ENCODE results near the gene CIBAR2.

Gene CIBAR2

DNA sequence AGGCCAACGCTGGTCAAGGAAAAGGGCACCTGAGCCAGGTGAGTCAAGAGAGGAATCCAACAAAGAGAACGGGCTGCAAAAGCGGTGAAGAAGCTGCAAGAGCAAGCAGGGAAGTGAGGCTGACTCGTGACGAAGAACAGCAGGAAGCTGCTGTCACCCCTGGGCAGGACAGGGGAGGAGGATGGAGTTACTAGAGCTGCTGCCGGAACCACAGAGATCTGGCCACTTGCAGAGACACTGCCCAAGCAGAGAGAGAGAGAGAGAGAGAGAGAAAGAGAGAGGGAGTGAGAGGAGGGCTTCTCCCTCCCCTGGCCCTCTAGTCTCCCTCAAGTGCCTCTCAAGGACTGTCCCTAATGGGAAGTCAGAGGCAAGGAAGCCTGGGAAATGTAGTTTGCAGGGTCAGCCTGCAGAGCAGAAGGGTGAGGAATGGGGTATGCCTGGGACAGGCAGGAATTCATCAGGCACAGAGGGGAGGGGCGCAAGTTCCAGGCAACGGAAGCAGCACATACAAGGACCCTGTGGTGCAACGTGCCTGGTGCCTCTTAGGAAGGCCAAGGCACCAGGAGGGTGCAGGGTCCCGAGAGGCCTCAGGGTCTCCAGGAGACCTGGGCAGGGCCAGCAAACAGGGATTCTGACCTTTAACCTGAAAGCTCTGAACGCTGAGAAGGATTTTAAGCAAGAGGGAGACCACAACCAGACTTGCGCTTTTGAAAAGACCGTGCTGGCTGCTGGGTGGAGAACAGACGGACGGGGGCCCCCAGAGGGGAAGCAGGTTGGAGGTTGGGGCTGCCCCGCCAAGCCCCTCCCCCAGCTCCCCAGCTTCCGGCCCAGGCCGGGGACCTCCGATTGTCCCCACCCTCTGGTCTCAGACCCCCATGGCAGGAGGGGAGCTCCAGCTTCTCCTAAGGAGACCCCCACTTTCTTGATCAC is 45.8 kb upstream of the CIBAR2 start:
- Histone ChIP-seq H4K20me1 (ENCODE audit: insufficient read depth, low read length) (no peaks in the 10 kb centered on the region), H2AFZ (ENCODE audit: low read depth, low read length) (0 out of 2 replicates have a peak overlapping the region, but pooled peaks have one; percentile 9), H3K4me3 (ENCODE audit: low read length) (no peak overlapping the region), H3K9me3 (ENCODE audit: insufficient read depth, low read length) (no peaks in the 10 kb centered on the region), H3K79me2 (ENCODE audit: low read length) (no peaks in the 10 kb centered on the region), H3K4me2 (ENCODE audit: low read length) (peak overlapping the region; percentile 30), H3K4me1 (ENCODE audit: low read length) (0 out of 2 replicates have a peak, but pooled peaks cover 3% of the 10 kb centered on the region), H3K9ac (ENCODE audit: low read length) (no peak overlapping the region), H3K27ac (ENCODE audit: low read length) (no peak overlapping the region), H3K27me3 (ENCODE audit: low read depth, low read length) (peaks cover 3% of the 10 kb centered on the region; the same call in 1 of the 2 replicates), H3K36me3 (replicated peaks; ENCODE audit: low read depth, low read length) (no peaks in the 10 kb centered on the region)
- no peak for TF ChIP-seq EZH2phosphoT487 (IDR thresholded peaks at IDR 0.05; ENCODE audit: low read depth)
- TF ChIP-seq, protein P1, sequence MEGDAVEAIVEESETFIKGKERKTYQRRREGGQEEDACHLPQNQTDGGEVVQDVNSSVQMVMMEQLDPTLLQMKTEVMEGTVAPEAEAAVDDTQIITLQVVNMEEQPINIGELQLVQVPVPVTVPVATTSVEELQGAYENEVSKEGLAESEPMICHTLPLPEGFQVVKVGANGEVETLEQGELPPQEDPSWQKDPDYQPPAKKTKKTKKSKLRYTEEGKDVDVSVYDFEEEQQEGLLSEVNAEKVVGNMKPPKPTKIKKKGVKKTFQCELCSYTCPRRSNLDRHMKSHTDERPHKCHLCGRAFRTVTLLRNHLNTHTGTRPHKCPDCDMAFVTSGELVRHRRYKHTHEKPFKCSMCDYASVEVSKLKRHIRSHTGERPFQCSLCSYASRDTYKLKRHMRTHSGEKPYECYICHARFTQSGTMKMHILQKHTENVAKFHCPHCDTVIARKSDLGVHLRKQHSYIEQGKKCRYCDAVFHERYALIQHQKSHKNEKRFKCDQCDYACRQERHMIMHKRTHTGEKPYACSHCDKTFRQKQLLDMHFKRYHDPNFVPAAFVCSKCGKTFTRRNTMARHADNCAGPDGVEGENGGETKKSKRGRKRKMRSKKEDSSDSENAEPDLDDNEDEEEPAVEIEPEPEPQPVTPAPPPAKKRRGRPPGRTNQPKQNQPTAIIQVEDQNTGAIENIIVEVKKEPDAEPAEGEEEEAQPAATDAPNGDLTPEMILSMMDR (IDR thresholded peaks at IDR 0.05; ENCODE audit: low read depth, low read length): no peak

- H3K4me1 ChIP-seq (ENCODE audit: low read length): 0 out of 2 replicates have a peak, but pooled peaks cover 3% of the 10 kb centered on the region
- H2AFZ ChIP-seq (ENCODE audit: low read depth, low read length): no peak overlapping the region
- H3K27ac ChIP-seq (ENCODE audit: low read length): no peak overlapping the region
- no peaks in the 10 kb centered on the region for H3K36me3 ChIP-seq (replicated peaks; ENCODE audit: low read depth, low read length)
- no peaks in the 10 kb centered on the region for H4K20me1 ChIP-seq (ENCODE audit: insufficient read depth, low read length)
- no peak overlapping the region for H3K9ac ChIP-seq (ENCODE audit: low read length)
- H3K79me2 ChIP-seq (ENCODE audit: low read length): no peaks in the 10 kb centered on the region
- no peaks in the 10 kb centered on the region for H3K9me3 ChIP-seq (ENCODE audit: insufficient read depth, low read length)
- H3K4me2 ChIP-seq (ENCODE audit: low read length): no peak overlapping the region
- H3K4me3 ChIP-seq (ENCODE audit: low read length): no peak overlapping the region
- TF ChIP-seq, protein P1 (IDR thresholded peaks at IDR 0.05; ENCODE audit: low read depth, low read length): no peak
- no peak for TF ChIP-seq EZH2phosphoT487 (IDR thresholded peaks at IDR 0.05; ENCODE audit: low read depth)
- peaks cover 3% of the 10 kb centered on the region; the same call in 1 of the 2 replicates for H3K27me3 ChIP-seq (ENCODE audit: low read depth, low read length)
Measured at GRCh38 chr16:85157372-85157771, 45.1 kb upstream of the CIBAR2 start.

DNA sequence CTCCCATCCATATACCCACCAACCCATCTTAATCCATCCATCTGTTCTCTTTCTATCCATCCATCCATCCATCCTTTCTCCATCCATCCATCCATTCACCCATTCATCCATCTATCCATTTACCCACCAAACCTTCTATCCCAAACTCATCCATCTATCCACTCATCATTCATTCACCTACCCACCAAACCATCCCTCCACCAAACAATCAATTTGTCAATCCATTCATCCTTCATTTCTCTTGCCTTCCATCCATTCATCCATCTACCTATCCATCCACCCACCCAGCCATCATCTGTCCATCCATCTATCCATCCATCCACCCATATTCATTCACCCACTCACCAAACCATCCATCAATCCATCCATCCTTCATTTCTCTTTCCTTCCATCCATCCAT is 44.6 kb upstream of the CIBAR2 start:
- no peak overlapping the region for H3K4me3 ChIP-seq (ENCODE audit: low read length)
- no peak overlapping the region for H3K27ac ChIP-seq (ENCODE audit: low read length)
- H3K9me3 ChIP-seq (ENCODE audit: insufficient read depth, low read length): no peaks in the 10 kb centered on the region
- no peaks in the 10 kb centered on the region for H3K36me3 ChIP-seq (replicated peaks; ENCODE audit: low read depth, low read length)
- H3K27me3 ChIP-seq (ENCODE audit: low read depth, low read length): peaks cover 3% of the 10 kb centered on the region; the same call in 1 of the 2 replicates
- H3K79me2 ChIP-seq (ENCODE audit: low read length): no peaks in the 10 kb centered on the region
- no peak overlapping the region for H3K9ac ChIP-seq (ENCODE audit: low read length)
- H2AFZ ChIP-seq (ENCODE audit: low read depth, low read length): no peak overlapping the region
- H3K4me2 ChIP-seq (ENCODE audit: low read length): no peak overlapping the region
- no peaks in the 10 kb centered on the region for H4K20me1 ChIP-seq (ENCODE audit: insufficient read depth, low read length)
- TF ChIP-seq EZH2phosphoT487 (IDR thresholded peaks at IDR 0.05; ENCODE audit: low read depth): no peak
- TF ChIP-seq, protein P1 (IDR thresholded peaks at IDR 0.05; ENCODE audit: low read depth, low read length): no peak
- 0 out of 2 replicates have a peak, but pooled peaks cover 3% of the 10 kb centered on the region for H3K4me1 ChIP-seq (ENCODE audit: low read length)

DNA sequence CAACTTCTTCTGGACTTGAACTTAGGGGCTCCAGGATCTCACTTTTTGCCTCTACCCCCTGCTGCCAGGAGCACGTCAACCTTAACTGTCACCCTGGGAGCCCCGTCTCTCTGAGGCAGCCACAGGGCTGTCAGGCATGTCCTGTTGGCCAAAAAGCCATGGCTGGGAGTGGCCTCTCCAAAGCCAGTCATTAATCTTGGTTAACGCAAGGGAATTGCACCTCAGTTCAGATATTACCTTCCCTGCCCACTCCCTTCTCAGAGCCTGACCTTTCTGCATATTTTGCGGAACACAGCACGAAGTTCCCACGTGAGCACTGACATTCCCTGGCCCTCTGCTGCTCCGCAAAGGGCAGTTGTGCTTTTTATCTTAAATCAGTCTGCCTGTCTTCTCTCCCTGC is 44.2 kb upstream of the CIBAR2 start:
- Histone ChIP-seq H3K27ac (ENCODE audit: low read length) (no peak overlapping the region), H3K4me2 (ENCODE audit: low read length) (no peak overlapping the region), H3K4me3 (ENCODE audit: low read length) (no peak overlapping the region), H3K9ac (ENCODE audit: low read length) (no peak overlapping the region), H3K79me2 (ENCODE audit: low read length) (no peaks in the 10 kb centered on the region), H2AFZ (ENCODE audit: low read depth, low read length) (no peak overlapping the region), H3K4me1 (ENCODE audit: low read length) (0 out of 2 replicates have a peak, but pooled peaks cover 3% of the 10 kb centered on the region), H4K20me1 (ENCODE audit: insufficient read depth, low read length) (no peaks in the 10 kb centered on the region), H3K9me3 (ENCODE audit: insufficient read depth, low read length) (no peaks in the 10 kb centered on the region), H3K27me3 (ENCODE audit: low read depth, low read length) (peaks cover 3% of the 10 kb centered on the region; the same call in 1 of the 2 replicates), H3K36me3 (replicated peaks; ENCODE audit: low read depth, low read length) (no peaks in the 10 kb centered on the region)
- TF ChIP-seq, protein P1 (IDR thresholded peaks at IDR 0.05; ENCODE audit: low read depth, low read length): no peak
- TF ChIP-seq EZH2phosphoT487 (IDR thresholded peaks at IDR 0.05; ENCODE audit: low read depth): no peak

Measured in OCI-LY3 (cell line).